Measurements from ENCODE around the gene ACBD6.

DNA sequence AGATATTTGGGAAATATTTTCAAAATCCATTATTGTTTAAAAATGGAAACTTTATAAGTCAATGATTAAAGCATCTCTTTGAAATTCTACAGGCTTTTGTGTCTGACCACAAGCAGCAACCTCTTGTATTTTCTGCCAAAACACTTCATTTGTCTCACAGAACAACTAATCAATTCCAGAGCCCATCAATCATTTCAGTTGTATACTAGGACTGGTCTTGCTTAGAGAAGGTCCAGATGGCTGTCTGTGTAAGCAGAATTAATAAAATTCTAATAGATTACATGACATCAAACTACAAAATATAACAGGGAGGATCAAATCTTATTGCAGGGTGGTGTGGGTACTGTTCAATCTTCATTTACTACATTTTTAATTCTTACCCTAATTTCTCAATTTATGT lies 76.4 kb downstream of the ACBD6 start:
- TF ChIP-seq EZH2 (IDR thresholded peaks at IDR 0.05; ENCODE audit: borderline replicate concordance, low read length): no peak
- TF ChIP-seq, protein P1, sequence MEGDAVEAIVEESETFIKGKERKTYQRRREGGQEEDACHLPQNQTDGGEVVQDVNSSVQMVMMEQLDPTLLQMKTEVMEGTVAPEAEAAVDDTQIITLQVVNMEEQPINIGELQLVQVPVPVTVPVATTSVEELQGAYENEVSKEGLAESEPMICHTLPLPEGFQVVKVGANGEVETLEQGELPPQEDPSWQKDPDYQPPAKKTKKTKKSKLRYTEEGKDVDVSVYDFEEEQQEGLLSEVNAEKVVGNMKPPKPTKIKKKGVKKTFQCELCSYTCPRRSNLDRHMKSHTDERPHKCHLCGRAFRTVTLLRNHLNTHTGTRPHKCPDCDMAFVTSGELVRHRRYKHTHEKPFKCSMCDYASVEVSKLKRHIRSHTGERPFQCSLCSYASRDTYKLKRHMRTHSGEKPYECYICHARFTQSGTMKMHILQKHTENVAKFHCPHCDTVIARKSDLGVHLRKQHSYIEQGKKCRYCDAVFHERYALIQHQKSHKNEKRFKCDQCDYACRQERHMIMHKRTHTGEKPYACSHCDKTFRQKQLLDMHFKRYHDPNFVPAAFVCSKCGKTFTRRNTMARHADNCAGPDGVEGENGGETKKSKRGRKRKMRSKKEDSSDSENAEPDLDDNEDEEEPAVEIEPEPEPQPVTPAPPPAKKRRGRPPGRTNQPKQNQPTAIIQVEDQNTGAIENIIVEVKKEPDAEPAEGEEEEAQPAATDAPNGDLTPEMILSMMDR (conservative IDR thresholded peaks at IDR 0.05 in 1 of 2, IDR thresholded peaks at IDR 0.05 in 1 of 2; ENCODE audit: extremely low read depth in 1 of 2, insufficient read depth in 1 of 2, low read depth in 1 of 2, low read length in 2 of 2): no peak

Measured in mammary epithelial cell (primary cell).